Osteocyte (in vitro differentiated cells): ENCODE measurements around the gene TXNRD2. TPM values are rescaled to one million over a fixed set of nuclear protein-coding genes. Genes with fewer than 3 reads are reported as not detected.

Experiments
- DNase-seq: peaks from one replicate; pipeline ENCODE4 v3.0.0; 2021; ENCODE audit warnings: mixed read lengths; ENCODE audit not compliant: unreplicated experiment; ENCODE audit errors: extremely low spot score
- H3K27ac Mint-ChIP-seq: one replicate; pipeline ENCODE4 v1.8.0; 2021; ENCODE audit warnings: mild to moderate bottlenecking, mixed read lengths; ENCODE audit not compliant: unreplicated experiment
- H3K27me3 Mint-ChIP-seq: one replicate; pipeline ENCODE4 v1.8.0; 2021; ENCODE audit warnings: mixed read lengths; ENCODE audit not compliant: unreplicated experiment
- H3K36me3 Mint-ChIP-seq: one replicate; pipeline ENCODE4 v1.8.0; 2021; ENCODE audit warnings: mixed read lengths; ENCODE audit not compliant: unreplicated experiment
- H3K4me1 Mint-ChIP-seq: one replicate; pipeline ENCODE4 v1.8.0; 2021; ENCODE audit warnings: mixed read lengths; ENCODE audit not compliant: unreplicated experiment
- H3K4me3 Mint-ChIP-seq: one replicate; pipeline ENCODE4 v1.8.0; 2021; ENCODE audit warnings: mild to moderate bottlenecking, moderate library complexity, mixed read lengths; ENCODE audit not compliant: unreplicated experiment
- H3K9me3 Mint-ChIP-seq: one replicate; pipeline ENCODE4 v1.8.0; 2021; ENCODE audit warnings: mixed read lengths; ENCODE audit not compliant: unreplicated experiment
- CTCF ChIP-seq: fragments of 200-600 bp; sonication (generic); IDR thresholded peaks from 2 replicates; pipeline ENCODE4 v1.5.0; 2021; ENCODE audit warnings: antibody characterized with exemption, mild to moderate bottlenecking, moderate library complexity
- total RNA-seq: library from RNA; stranded (reverse); gene quantifications from 2 replicates; pipeline ENCODE4 v1.2.1, GENCODE V29; 2021

TXNRD2 gene
- total RNA-seq, 1 donor from 2014 or later: 12.6 TPM

- no peaks in the 10 kb centered on the region for H3K9me3 Mint-ChIP-seq
- H3K4me3 Mint-ChIP-seq: no peak overlapping the region
- no peak for TF ChIP-seq CTCF
- H3K36me3 Mint-ChIP-seq: peaks cover 9% of the 10 kb centered on the region
- no peak for DNase-seq
- H3K27ac Mint-ChIP-seq: no peak overlapping the region
- H3K27me3 Mint-ChIP-seq: no peaks in the 10 kb centered on the region
- H3K4me1 Mint-ChIP-seq: peaks cover 4% of the 10 kb centered on the region
Measured at GRCh38 chr22:19913337-19913936, 28.2 kb downstream of the TXNRD2 start.

GRCh38 chr22:19912271-19912999 is 29.2 kb downstream of the TXNRD2 start:
- Mint-ChIP-seq H3K27me3 (no peaks in the 10 kb centered on the region), H3K9me3 (no peaks in the 10 kb centered on the region), H3K4me1 (peaks cover 4% of the 10 kb centered on the region), H3K36me3 (peaks cover 9% of the 10 kb centered on the region), H3K27ac (no peak overlapping the region), H3K4me3 (no peak overlapping the region)
- no peak for TF ChIP-seq CTCF
- no peak for DNase-seq

- Mint-ChIP-seq H3K4me1 (peaks cover 4% of the 10 kb centered on the region), H3K9me3 (no peaks in the 10 kb centered on the region), H3K4me3 (no peak overlapping the region), H3K27me3 (no peaks in the 10 kb centered on the region), H3K27ac (no peak overlapping the region), H3K36me3 (peaks cover 9% of the 10 kb centered on the region)
- TF ChIP-seq CTCF: no peak
- no peak for DNase-seq
Measured at GRCh38 chr22:19911540-19912270, 29.9 kb downstream of the TXNRD2 start.

- Mint-ChIP-seq H3K4me1 (peaks cover 16% of the 10 kb centered on the region), H3K9me3 (no peaks in the 10 kb centered on the region), H3K27me3 (no peaks in the 10 kb centered on the region), H3K4me3 (no peak overlapping the region), H3K36me3 (peaks cover 7% of the 10 kb centered on the region), H3K27ac (no peak overlapping the region)
- no peak for DNase-seq
- TF ChIP-seq CTCF: no peak
Measured at GRCh38 chr22:19910180-19910744, 31.4 kb downstream of the TXNRD2 start.
